Ishikawa (cell line): Measurements from ENCODE around the gene TNMD.
A peak's percentile ranks its signal among the peaks of the same experiment; 100 is the strongest.

Experiments used
- CEBPB ChIP-seq: IDR thresholded peaks from 2 replicates; pipeline ENCODE4 v1.6.1; 2012
- CREB1 ChIP-seq: IDR thresholded peaks from 2 replicates; pipeline ENCODE4 v1.6.1; 2012; ENCODE audit warnings: low read depth
- EGR1 ChIP-seq: IDR thresholded peaks from 2 replicates; pipeline ENCODE4 v1.6.1; 2012
- EP300 ChIP-seq: IDR thresholded peaks from 2 replicates; pipeline ENCODE4 v1.6.1; 2012; ENCODE audit warnings: borderline replicate concordance
- FOXM1 ChIP-seq: IDR thresholded peaks from 2 replicates; pipeline ENCODE4 v1.6.1; 2012; ENCODE audit warnings: low read depth, borderline replicate concordance
- MAX ChIP-seq: IDR thresholded peaks from 2 replicates; pipeline ENCODE4 v1.6.1; 2012
- NFIC ChIP-seq: IDR thresholded peaks from 2 replicates; pipeline ENCODE4 v1.6.1; 2012
- RAD21 ChIP-seq: IDR thresholded peaks from 2 replicates; pipeline ENCODE4 v1.6.1; 2012; ENCODE audit warnings: low read depth
- REST ChIP-seq: IDR thresholded peaks from 2 replicates; pipeline ENCODE4 v1.6.1; 2012; ENCODE audit warnings: low read depth, mild to moderate bottlenecking
- TAF1 ChIP-seq: IDR thresholded peaks from 2 replicates; pipeline ENCODE4 v1.6.1; 2012; ENCODE audit warnings: low read depth, mild to moderate bottlenecking
- TCF12 ChIP-seq: IDR thresholded peaks from 2 replicates; pipeline ENCODE4 v1.6.1; 2012; ENCODE audit warnings: low read depth
- TEAD4 ChIP-seq: IDR thresholded peaks from 2 replicates; pipeline ENCODE4 v1.6.1; 2012
- USF1 ChIP-seq: IDR thresholded peaks from 2 replicates; pipeline ENCODE4 v1.6.1; 2012
- YY1 ChIP-seq: IDR thresholded peaks from 2 replicates; pipeline ENCODE4 v1.6.1; 2012; ENCODE audit warnings: low read depth
- ZBTB7A ChIP-seq: IDR thresholded peaks from 2 replicates; pipeline ENCODE4 v1.6.1; 2012; ENCODE audit warnings: low read depth

TNMD gene

GRCh38 chrX:100584611-100585010 lies at the start of gene TNMD:
TNMD (plus strand) TSS chrX:100584936; CDS start chrX:100585019, 83 bp downstream.
- TF ChIP-seq TEAD4 = no peak
- TF ChIP-seq YY1 = no peak
- no peak for TF ChIP-seq USF1
- TF ChIP-seq REST = no peak
- no peak for TF ChIP-seq EP300
- TF ChIP-seq ZBTB7A = no peak
- TF ChIP-seq EGR1 = no peak
- no peak for TF ChIP-seq NFIC
- no peak for TF ChIP-seq RAD21
- no peak for TF ChIP-seq MAX
- TF ChIP-seq TCF12 = no peak
- TF ChIP-seq CREB1 = no peak
- TF ChIP-seq FOXM1 = no peak
- no peak for TF ChIP-seq TAF1
- no peak for TF ChIP-seq CEBPB

GRCh38 chrX:100565534-100565933 lies 19.2 kb upstream of the TNMD start:
- peak; percentile 10; the same call in 1 of the 2 replicates for TF ChIP-seq RAD21

GRCh38 chrX:100586747-100587146 lies 2.0 kb downstream of the TNMD start:
- TF ChIP-seq EGR1 (no peak), ZBTB7A (no peak), TCF12 (no peak), RAD21 (no peak), REST (no peak), MAX (no peak), NFIC (no peak)

GRCh38 chrX:100587861-100588260 lies 3.1 kb downstream of the TNMD start:
- TF ChIP-seq NFIC (no peak), MAX (no peak), CEBPB (no peak), TEAD4 (no peak), CREB1 (no peak), ZBTB7A (no peak), REST (no peak), RAD21 (no peak), FOXM1 (no peak), TAF1 (no peak), EP300 (no peak), USF1 (no peak), TCF12 (no peak), EGR1 (no peak), YY1 (no peak)
